ENCODE results near the gene LY6G6F.

DNA sequence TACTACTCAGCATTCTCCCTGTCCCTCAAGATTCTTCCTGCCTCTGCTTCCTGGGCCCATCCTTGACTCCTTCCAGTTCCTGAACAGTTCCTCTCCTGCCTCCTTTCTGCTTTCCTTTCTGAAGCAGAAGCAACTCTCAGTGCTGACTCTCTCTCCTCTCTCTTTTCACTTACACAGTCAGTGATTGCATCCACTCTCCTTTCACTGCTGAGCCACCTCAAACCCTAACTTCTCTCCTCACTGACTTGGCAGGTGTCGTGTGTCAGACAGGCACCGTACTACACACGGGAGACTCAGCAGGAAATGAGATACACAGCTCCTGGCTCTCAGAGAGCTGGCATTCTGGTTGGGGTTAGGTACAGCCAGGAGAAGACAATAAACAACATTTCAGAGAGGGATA, 9.1 kb upstream of the LY6G6F start:
- TF ChIP-seq, protein P1, sequence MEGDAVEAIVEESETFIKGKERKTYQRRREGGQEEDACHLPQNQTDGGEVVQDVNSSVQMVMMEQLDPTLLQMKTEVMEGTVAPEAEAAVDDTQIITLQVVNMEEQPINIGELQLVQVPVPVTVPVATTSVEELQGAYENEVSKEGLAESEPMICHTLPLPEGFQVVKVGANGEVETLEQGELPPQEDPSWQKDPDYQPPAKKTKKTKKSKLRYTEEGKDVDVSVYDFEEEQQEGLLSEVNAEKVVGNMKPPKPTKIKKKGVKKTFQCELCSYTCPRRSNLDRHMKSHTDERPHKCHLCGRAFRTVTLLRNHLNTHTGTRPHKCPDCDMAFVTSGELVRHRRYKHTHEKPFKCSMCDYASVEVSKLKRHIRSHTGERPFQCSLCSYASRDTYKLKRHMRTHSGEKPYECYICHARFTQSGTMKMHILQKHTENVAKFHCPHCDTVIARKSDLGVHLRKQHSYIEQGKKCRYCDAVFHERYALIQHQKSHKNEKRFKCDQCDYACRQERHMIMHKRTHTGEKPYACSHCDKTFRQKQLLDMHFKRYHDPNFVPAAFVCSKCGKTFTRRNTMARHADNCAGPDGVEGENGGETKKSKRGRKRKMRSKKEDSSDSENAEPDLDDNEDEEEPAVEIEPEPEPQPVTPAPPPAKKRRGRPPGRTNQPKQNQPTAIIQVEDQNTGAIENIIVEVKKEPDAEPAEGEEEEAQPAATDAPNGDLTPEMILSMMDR (IDR thresholded peaks at IDR 0.05; ENCODE audit: insufficient read depth, low read depth, low read length): no peak
- TF ChIP-seq EZH2 (IDR thresholded peaks at IDR 0.05; ENCODE audit: insufficient read depth, low read length): no peak

Data from astrocyte (in vitro differentiated cells and primary cell).